ENCODE results near the gene CAPN5. TPM values are rescaled to one million over a fixed set of nuclear protein-coding genes. Genes with fewer than 3 reads are reported as not detected.
A peak's percentile ranks its signal among the peaks of the same experiment; 100 is the strongest.

The CAPN5 gene
- total RNA-seq, 2 experiments from 2014 or later: 0.62 to 0.76 TPM

- ATAC-seq: no peak
- Mint-ChIP-seq H3K27me3 (peaks cover 3% of the 10 kb centered on the region), H3K4me3 (no peak overlapping the region), H3K27ac (no peak overlapping the region), H3K9me3 (ENCODE audit: low read depth) (no peaks in the 10 kb centered on the region), H3K36me3 (ENCODE audit: low read depth) (no peaks in the 10 kb centered on the region), H3K4me1 (peaks cover 12% of the 10 kb centered on the region)
- ChIA-PET POLR2A (no interaction called here), CTCF (interaction anchor here (0.9 to 1.9 kb wide), 2 partner anchors 40 to 57 kb away, joined by 5 to 14 read pairs; no protein-coding TSS in a partner anchor)
- intact Hi-C loops (cut with DNase I, micrococcal nuclease): no loop called here
- DNase-seq: no peak
These were observed 64.2 kb downstream of the CAPN5 start for GRCh38 chr11:77130763-77131513.

- intact Hi-C loops (cut with DNase I, micrococcal nuclease): no loop called here
These were observed 64.8 kb downstream of the CAPN5 start for GRCh38 chr11:77131560-77131959.

GRCh38 chr11:77135069-77135468, 68.3 kb downstream of the CAPN5 start:
- ChIA-PET CTCF (interaction anchor here (2.5 kb wide), 1 partner anchor 8 kb away, joined by 9 read pairs; no protein-coding TSS in a partner anchor), POLR2A (no interaction called here)
- intact Hi-C loops (cut with DNase I, micrococcal nuclease): no loop called here
- peaks cover 13% of the 10 kb centered on the region for H3K27me3 Mint-ChIP-seq
- no peaks in the 10 kb centered on the region for H3K36me3 Mint-ChIP-seq (ENCODE audit: low read depth)
- ATAC-seq (peak; percentile 34), DNase-seq (no peak)
- no peak overlapping the region for H3K27ac Mint-ChIP-seq
- no peak overlapping the region for H3K4me3 Mint-ChIP-seq
- H3K9me3 Mint-ChIP-seq (ENCODE audit: low read depth): no peaks in the 10 kb centered on the region
- H3K4me1 Mint-ChIP-seq: peaks cover 13% of the 10 kb centered on the region

More at GRCh38 chr11:77131560-77131959, 64.8 kb downstream of the CAPN5 start:
- H3K4me1 Mint-ChIP-seq: peaks cover 18% of the 10 kb centered on the region
- POLR2A ChIA-PET: no interaction called here
- ATAC-seq: no peak
- CTCF ChIA-PET: no interaction called here
- no peak overlapping the region for H3K27ac Mint-ChIP-seq
- DNase-seq: no peak
- peaks cover 3% of the 10 kb centered on the region for H3K27me3 Mint-ChIP-seq
- H3K36me3 Mint-ChIP-seq (ENCODE audit: low read depth): no peaks in the 10 kb centered on the region
- H3K4me3 Mint-ChIP-seq: no peak overlapping the region
- H3K9me3 Mint-ChIP-seq (ENCODE audit: low read depth): no peaks in the 10 kb centered on the region

- Mint-ChIP-seq H3K27ac (no peak overlapping the region), H3K4me3 (no peak overlapping the region), H3K36me3 (ENCODE audit: low read depth) (no peaks in the 10 kb centered on the region), H3K27me3 (peaks cover 13% of the 10 kb centered on the region), H3K4me1 (peaks cover 13% of the 10 kb centered on the region), H3K9me3 (ENCODE audit: low read depth) (no peaks in the 10 kb centered on the region)
- ChIA-PET POLR2A (no interaction called here), CTCF (interaction anchor here (0.6 to 2.5 kb wide), 2 partner anchors 9 to 402 kb away, joined by 3 to 9 read pairs; no protein-coding TSS in a partner anchor)
- DNase-seq (peak; percentile 50), ATAC-seq (peak; percentile 77)
- intact Hi-C loops (cut with DNase I, micrococcal nuclease): no loop called here
These were observed 69.3 kb downstream of the CAPN5 start for GRCh38 chr11:77136074-77136473.

GRCh38 chr11:77136784-77137420, 70.1 kb downstream of the CAPN5 start:
- ATAC-seq: no peak
- no peaks in the 10 kb centered on the region for H3K9me3 Mint-ChIP-seq (ENCODE audit: low read depth)
- no peaks in the 10 kb centered on the region for H3K36me3 Mint-ChIP-seq (ENCODE audit: low read depth)

GRCh38 chr11:77137421-77137820, 70.7 kb downstream of the CAPN5 start:
- ChIA-PET CTCF (interaction anchor here (2.5 kb wide), 1 partner anchor 11 kb away, joined by 9 read pairs; no protein-coding TSS in a partner anchor), POLR2A (no interaction called here)
- ATAC-seq (no peak), DNase-seq (no peak)
- Mint-ChIP-seq H3K36me3 (ENCODE audit: low read depth) (no peaks in the 10 kb centered on the region), H3K4me1 (peaks cover 18% of the 10 kb centered on the region), H3K27me3 (peaks cover 13% of the 10 kb centered on the region), H3K9me3 (ENCODE audit: low read depth) (no peaks in the 10 kb centered on the region), H3K27ac (no peak overlapping the region), H3K4me3 (no peak overlapping the region)
- intact Hi-C loops (cut with DNase I, micrococcal nuclease): no loop called here

More at GRCh38 chr11:77136784-77137420, 70.1 kb downstream of the CAPN5 start:
- no peak for DNase-seq
- intact Hi-C loops (cut with DNase I, micrococcal nuclease): no loop called here
- ChIA-PET CTCF (interaction anchor here (2.5 kb wide), 1 partner anchor 10 kb away, joined by 9 read pairs; no protein-coding TSS in a partner anchor), POLR2A (no interaction called here)
- Mint-ChIP-seq H3K4me1 (peaks cover 13% of the 10 kb centered on the region), H3K27me3 (peaks cover 13% of the 10 kb centered on the region), H3K4me3 (no peak overlapping the region), H3K27ac (no peak overlapping the region)

GRCh38 chr11:77138106-77138649, 71.4 kb downstream of the CAPN5 start:
- peaks cover 13% of the 10 kb centered on the region for H3K27me3 Mint-ChIP-seq
- H3K4me1 Mint-ChIP-seq: peaks cover 18% of the 10 kb centered on the region
- no peaks in the 10 kb centered on the region for H3K9me3 Mint-ChIP-seq (ENCODE audit: low read depth)
- ATAC-seq: no peak
- DNase-seq: no peak
- POLR2A ChIA-PET: no interaction called here
- CTCF ChIA-PET: no interaction called here
- intact Hi-C loops (cut with DNase I, micrococcal nuclease): no loop called here
- H3K27ac Mint-ChIP-seq: no peak overlapping the region
- H3K36me3 Mint-ChIP-seq (ENCODE audit: low read depth): no peaks in the 10 kb centered on the region
- no peak overlapping the region for H3K4me3 Mint-ChIP-seq

- H3K27me3 Mint-ChIP-seq: peaks cover 13% of the 10 kb centered on the region
- ATAC-seq: no peak
- ChIA-PET POLR2A (no interaction called here), CTCF (interaction anchor here (0.7 kb wide), 1 partner anchor 11 kb away, joined by 3 read pairs; the partner anchor contains the start of gene MYO7A)
- H3K36me3 Mint-ChIP-seq (ENCODE audit: low read depth): no peaks in the 10 kb centered on the region
- no peaks in the 10 kb centered on the region for H3K9me3 Mint-ChIP-seq (ENCODE audit: low read depth)
- H3K27ac Mint-ChIP-seq: no peak overlapping the region
- DNase-seq: no peak
- no peak overlapping the region for H3K4me3 Mint-ChIP-seq
- peaks cover 18% of the 10 kb centered on the region for H3K4me1 Mint-ChIP-seq
- intact Hi-C loops (cut with DNase I, micrococcal nuclease): no loop called here
These were observed 72.4 kb downstream of the CAPN5 start for GRCh38 chr11:77139201-77139600.

- H3K4me3 Mint-ChIP-seq: no peak overlapping the region
- ATAC-seq: no peak
- ChIA-PET CTCF (interaction anchor here (0.8 to 2.1 kb wide), 2 partner anchors 13 to 47 kb away, joined by 4 to 10 read pairs; no protein-coding TSS in a partner anchor), POLR2A (interaction anchor here (0.5 kb wide), 1 partner anchor 452 kb away, joined by 3 read pairs; no protein-coding TSS in a partner anchor)
- peaks cover 13% of the 10 kb centered on the region for H3K27me3 Mint-ChIP-seq
- H3K27ac Mint-ChIP-seq: no peak overlapping the region
- no peak for DNase-seq
- no peaks in the 10 kb centered on the region for H3K36me3 Mint-ChIP-seq (ENCODE audit: low read depth)
- H3K4me1 Mint-ChIP-seq: peaks cover 14% of the 10 kb centered on the region
- no peaks in the 10 kb centered on the region for H3K9me3 Mint-ChIP-seq (ENCODE audit: low read depth)
- intact Hi-C loops (cut with DNase I, micrococcal nuclease): no loop called here
These were observed 73.6 kb downstream of the CAPN5 start for GRCh38 chr11:77140231-77140851.

- Mint-ChIP-seq H3K36me3 (ENCODE audit: low read depth) (no peaks in the 10 kb centered on the region), H3K9me3 (ENCODE audit: low read depth) (no peaks in the 10 kb centered on the region), H3K4me3 (no peak overlapping the region), H3K27me3 (peaks cover 13% of the 10 kb centered on the region), H3K27ac (no peak overlapping the region), H3K4me1 (peaks cover 10% of the 10 kb centered on the region)
- ATAC-seq: peak; percentile 54
- ChIA-PET POLR2A (no interaction called here), CTCF (interaction anchor here (2.1 kb wide), 1 partner anchor 14 kb away, joined by 10 read pairs; no protein-coding TSS in a partner anchor)
- intact Hi-C loops (cut with DNase I, micrococcal nuclease): no loop called here
- no peak for DNase-seq
These were observed 74.3 kb downstream of the CAPN5 start for GRCh38 chr11:77141034-77141433.

GRCh38 chr11:77141475-77141874, 74.7 kb downstream of the CAPN5 start:
- CTCF ChIA-PET: interaction anchor here (2.1 kb wide), 1 partner anchor 14 kb away, joined by 10 read pairs; no protein-coding TSS in a partner anchor
- POLR2A ChIA-PET: no interaction called here
- Mint-ChIP-seq H3K4me3 (no peak overlapping the region), H3K27me3 (peaks cover 13% of the 10 kb centered on the region), H3K4me1 (peaks cover 5% of the 10 kb centered on the region), H3K9me3 (ENCODE audit: low read depth) (no peaks in the 10 kb centered on the region), H3K27ac (no peak overlapping the region), H3K36me3 (ENCODE audit: low read depth) (no peaks in the 10 kb centered on the region)
- intact Hi-C loops (cut with DNase I, micrococcal nuclease): no loop called here
- DNase-seq (no peak), ATAC-seq (no peak)

All from activated CD4-positive, alpha-beta T cell treated with anti-CD3 and anti-CD28 coated beads for 36 hours (primary cell).